GM12875 (cell line): ENCODE data around the gene EXD2.

Experiments used
- H3K4me3 ChIP-seq: one replicate; pipeline ENCODE4 v1.5.1; 2011; ENCODE audit warnings: low read depth, low read length, control low read depth
- CTCF ChIP-seq: IDR thresholded peaks from 2 replicates; pipeline ENCODE4 v1.5.1; 2011; ENCODE audit warnings: low read depth, mild to moderate bottlenecking, control low read depth, inconsistent platforms, low read length, moderate library complexity, borderline replicate concordance; ENCODE audit not compliant: insufficient read depth

The EXD2 gene

DNA sequence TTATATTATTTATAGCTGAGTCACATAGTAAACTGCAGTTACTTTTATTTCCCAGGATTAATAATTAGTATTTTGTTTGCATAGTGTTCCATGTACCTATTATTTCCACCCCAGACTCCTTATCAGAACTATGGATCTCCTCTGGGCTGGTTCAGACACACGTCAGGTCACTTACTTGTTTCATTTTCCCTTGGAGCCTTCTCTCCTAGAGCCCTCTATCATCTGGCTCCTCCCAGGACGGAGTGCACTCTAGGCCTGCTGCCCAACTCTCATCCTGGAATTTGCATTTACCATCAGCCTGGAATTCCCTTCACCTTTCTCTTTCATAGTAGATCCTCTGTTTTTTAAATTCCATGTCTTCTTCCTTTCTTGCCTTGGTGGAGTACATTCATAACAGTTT lies 40.2 kb downstream of the EXD2 start:
- no peak for TF ChIP-seq CTCF
- no peak overlapping the region for H3K4me3 ChIP-seq

DNA sequence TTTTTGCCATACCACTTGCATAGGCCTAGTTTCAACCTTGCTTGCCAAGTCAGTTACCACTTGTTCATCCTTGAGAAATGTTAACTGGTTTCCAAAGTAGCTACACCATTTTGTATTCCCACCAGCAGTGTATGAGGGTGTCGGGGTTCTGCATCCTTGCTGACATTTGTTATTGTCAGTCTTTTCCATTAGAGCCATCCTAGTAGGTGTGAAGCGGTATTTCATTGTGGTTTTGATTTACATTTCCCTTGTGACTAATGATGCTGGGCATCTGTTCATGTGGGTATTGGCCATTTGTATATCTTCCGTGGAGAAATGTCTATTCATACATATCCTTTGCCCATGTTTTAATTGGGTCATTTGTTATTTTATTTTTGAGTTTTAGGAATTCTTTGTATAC lies 41.1 kb downstream of the EXD2 start:
- no peak for TF ChIP-seq CTCF
- no peak overlapping the region for H3K4me3 ChIP-seq

GRCh38 chr14:69234106-69234505 lies 42.8 kb downstream of the EXD2 start:
- no peak for TF ChIP-seq CTCF
- no peak overlapping the region for H3K4me3 ChIP-seq

DNA sequence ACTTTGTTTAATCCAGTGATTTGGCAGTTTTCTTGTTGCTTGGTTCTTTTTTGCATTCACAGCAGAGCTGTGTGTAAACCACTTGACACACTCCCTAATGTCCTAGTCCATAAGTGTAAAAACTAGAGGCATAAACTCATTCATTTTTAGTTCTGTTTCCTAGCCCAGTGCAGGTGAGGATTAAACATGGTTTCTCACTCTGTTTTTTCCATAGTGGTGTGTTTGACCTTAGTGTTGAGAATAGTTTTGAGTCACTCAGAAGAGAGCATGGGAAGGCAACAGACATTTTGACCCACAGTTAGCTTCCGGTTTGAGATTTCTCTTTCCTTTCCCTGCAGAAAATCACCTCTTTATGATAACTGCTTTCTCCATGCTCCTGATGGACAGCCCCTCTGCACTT lies 44.4 kb downstream of the EXD2 start:
- TF ChIP-seq CTCF: no peak
- no peak overlapping the region for H3K4me3 ChIP-seq

DNA sequence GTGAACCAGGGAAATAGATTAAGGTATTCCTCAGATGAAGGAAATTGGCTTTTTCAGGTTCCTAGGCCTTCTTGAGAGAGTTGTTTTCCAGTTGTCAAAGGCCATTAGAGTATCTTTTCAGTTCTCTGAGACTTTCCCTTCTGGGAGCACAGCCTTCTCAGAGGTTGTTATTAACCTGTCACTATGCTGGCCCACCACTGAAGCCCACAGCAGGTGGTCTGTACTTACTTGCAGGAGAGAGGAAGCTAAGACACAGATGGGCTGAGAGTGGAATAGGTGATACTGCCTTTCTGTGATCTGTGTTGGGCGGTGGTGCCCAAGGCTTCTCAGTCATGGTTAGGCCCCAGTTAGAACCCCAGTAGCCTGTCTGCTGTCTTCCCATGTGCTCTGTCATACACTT lies 45.8 kb downstream of the EXD2 start:
- H3K4me3 ChIP-seq: no peak overlapping the region
- TF ChIP-seq CTCF: no peak

DNA sequence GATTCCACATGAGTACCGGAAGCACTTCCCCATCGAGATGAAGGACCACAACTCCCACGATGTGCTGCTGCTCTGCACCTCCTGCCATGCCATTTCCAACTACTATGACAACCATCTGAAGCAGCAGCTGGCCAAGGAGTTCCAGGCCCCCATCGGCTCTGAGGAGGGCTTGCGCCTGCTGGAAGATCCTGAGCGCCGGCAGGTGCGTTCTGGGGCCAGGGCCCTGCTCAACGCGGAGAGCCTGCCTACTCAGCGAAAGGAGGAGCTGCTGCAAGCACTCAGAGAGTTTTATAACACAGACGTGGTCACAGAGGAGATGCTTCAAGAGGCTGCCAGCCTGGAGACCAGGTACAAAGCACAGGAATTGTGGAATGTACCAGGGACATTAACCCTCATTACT lies 46.3 kb downstream of the EXD2 start:
- no peak for TF ChIP-seq CTCF
- no peak overlapping the region for H3K4me3 ChIP-seq

GRCh38 chr14:69238883-69239282 lies 47.6 kb downstream of the EXD2 start:
- TF ChIP-seq CTCF: no peak
- no peak overlapping the region for H3K4me3 ChIP-seq
